K562 (cell line): Measurements from ENCODE around the gene CTSZ. TPM values are rescaled to one million over a fixed set of nuclear protein-coding genes. Genes with fewer than 3 reads are reported as not detected.

Experiments
- ATAC-seq: fragments of 200-7000 bp; cut with Tn5 transposase; 3 replicates; pipeline ENCODE4 v1.9.1; 2020; ENCODE audit warnings: moderate library complexity
- BruUV-seq: library from RNA; stranded (reverse); fragments of 400-500 nt; replicated peaks from 2 replicates; lab custom pipeline; 2021; lab: Mats Ljungman, UMichigan
- CTCF ChIA-PET: fragments of 300-600 bp; formaldehyde crosslinking; extraction: SDS; loops from one replicate; lab custom pipeline; 2021; ENCODE audit warnings: low intra/inter-chr PET ratio; lab: Yijun Ruan, JAX
- POLR2A ChIA-PET: fragments of 300-600, 350-650 bp; sonication (Branson Sonifier 250); formaldehyde crosslinking; extraction: SDS; loops from one replicate; lab custom pipeline; 2021; ENCODE audit warnings: antibody characterized with exemption, inconsistent platforms; lab: Yijun Ruan, JAX
- DNase-seq, 4 experiments: peaks; one replicate each; pipeline versions ENCODE4 v3.0.0 to v3.0.0-alpha.2; 2011 to 2018; ENCODE audit warnings: low spot score in 3 of 4, mixed read lengths in 3 of 4; ENCODE audit errors: extremely low read depth in 1 of 4
- FAIRE-seq: peaks from 2 replicates; lab custom pipeline; 2011; peaks lifted over from hg19 to GRCh38; lab: Jason Lieb, UNC
- H2AFZ ChIP-seq: 2 replicates; pipeline ENCODE4 v1.6.0; 2011; ENCODE audit warnings: low read depth, low read length, control low read depth, inconsistent platforms
- H3K27ac ChIP-seq: fragments of 200-600 bp; 3 replicates; pipeline ENCODE4 v1.8.0; 2011; ENCODE audit warnings: low read depth, mild to moderate bottlenecking, control low read depth, inconsistent platforms, low read length, moderate library complexity, mixed read lengths; ENCODE audit errors: extremely low read depth
- H3K27me3 ChIP-seq, 2 experiments: fragments of 300-600 bp in 1 of 2; 2 replicates in 1 of 2; 3 replicates in 1 of 2; pipeline versions ENCODE4 v1.6.0 to v1.8.0; 2011; ENCODE audit warnings: inconsistent platforms in 2 of 2, low read length in 2 of 2, mild to moderate bottlenecking in 1 of 2, mixed read lengths in 1 of 2, moderate library complexity in 1 of 2; ENCODE audit not compliant: control insufficient read depth in 2 of 2, insufficient read depth in 2 of 2
- H3K36me3 ChIP-seq: fragments of 300-600 bp; 3 replicates; pipeline ENCODE4 v1.8.0; 2011; ENCODE audit warnings: mild to moderate bottlenecking, low read length, inconsistent platforms; ENCODE audit not compliant: control insufficient read depth, insufficient read depth
- H3K4me1 ChIP-seq, 2 experiments: fragments of 200-600 bp in 1 of 2; replicated peaks in 1 of 2; 2 replicates in 1 of 2; 3 replicates in 1 of 2; pipeline versions ENCODE4 v1.5.1 to v1.8.0; 2011; ENCODE audit warnings: inconsistent platforms in 2 of 2, low read length in 2 of 2, mild to moderate bottlenecking in 1 of 2, mixed read lengths in 1 of 2, moderate library complexity in 1 of 2; ENCODE audit not compliant: control insufficient read depth in 2 of 2, insufficient read depth in 2 of 2
- H3K4me2 ChIP-seq: 2 replicates; pipeline ENCODE4 v1.6.1; 2011; ENCODE audit warnings: low read length, control low read depth, inconsistent platforms, mixed read lengths; ENCODE audit not compliant: insufficient read depth
- H3K4me3 ChIP-seq: fragments of 200-600 bp; sonication (generic), shearing (Covaris generic); 2 replicates; pipeline ENCODE4 v1.5.1; 2016; ENCODE audit warnings: control low read depth, inconsistent platforms
- H3K79me2 ChIP-seq: fragments of 200-600 bp; 3 replicates; pipeline ENCODE4 v1.8.0; 2011; ENCODE audit warnings: low read length, inconsistent platforms; ENCODE audit not compliant: control insufficient read depth, insufficient read depth
- H3K9ac ChIP-seq, 2 experiments: 2 replicates each; pipeline versions ENCODE4 v1.6.0 to v1.6.1; 2011; ENCODE audit warnings: low read depth in 2 of 2, low read length in 2 of 2, control low read depth in 1 of 2, inconsistent platforms in 1 of 2, mild to moderate bottlenecking in 1 of 2, mixed read lengths in 1 of 2; ENCODE audit not compliant: insufficient read depth in 1 of 2
- H3K9me1 ChIP-seq: one replicate; pipeline ENCODE4 v1.6.0; 2011; ENCODE audit warnings: inconsistent platforms, mild to moderate bottlenecking, low read length, moderate library complexity; ENCODE audit not compliant: control insufficient read depth, insufficient read depth
- H3K9me3 ChIP-seq: replicated peaks from 2 replicates; pipeline ENCODE4 v1.5.1; 2011; ENCODE audit warnings: low read depth, low read length, inconsistent platforms; ENCODE audit not compliant: control insufficient read depth, insufficient read depth
- H4K20me1 ChIP-seq: replicated peaks from 2 replicates; pipeline ENCODE4 v1.6.1; 2011; ENCODE audit warnings: low read length, inconsistent platforms, mixed read lengths; ENCODE audit not compliant: control insufficient read depth, insufficient read depth
- ARID2 ChIP-seq: fragments of 450-650 bp; IDR thresholded peaks from 2 replicates; pipeline ENCODE4 v1.6.1; 2017; ENCODE audit warnings: antibody characterized with exemption, mild to moderate bottlenecking
- ETV1 ChIP-seq: fragments of 450-650 bp; conservative IDR thresholded peaks from 2 replicates; pipeline ENCODE4 v1.6.1; 2016; ENCODE audit warnings: missing genetic modification characterization, control low read depth, low read depth, missing compliant biosample characterization
- FIP1L1 ChIP-seq: fragments of 200-400 bp; formaldehyde crosslinking; IDR thresholded peaks from 2 replicates; pipeline ENCODE4 v1.6.1; 2018; ENCODE audit warnings: mild to moderate bottlenecking, low read depth, low read length; ENCODE audit not compliant: poor library complexity, severe bottlenecking
- FOXJ2 ChIP-seq: fragments of 200-800 bp; sonication (Bioruptor generic); IDR thresholded peaks from 2 replicates; pipeline ENCODE4 v1.6.1; 2016; ENCODE audit warnings: missing genetic modification characterization, missing compliant biosample characterization
- GABPA ChIP-seq: fragments of 200-800 bp; sonication (Bioruptor generic); conservative IDR thresholded peaks from 2 replicates; pipeline ENCODE4 v1.6.1; 2016; ENCODE audit warnings: low read depth, missing genetic modification characterization, missing compliant biosample characterization
- GATA2 ChIP-seq: sonication (generic); formaldehyde crosslinking; IDR thresholded peaks from 2 replicates; pipeline ENCODE4 v1.4.0; 2020; ENCODE audit warnings: mild to moderate bottlenecking, missing genetic modification reagents
- HMGN3 ChIP-seq: IDR thresholded peaks from 2 replicates; pipeline ENCODE4 v1.6.1; 2011; ENCODE audit warnings: borderline replicate concordance, low read depth, mild to moderate bottlenecking, mixed read lengths, low read length; ENCODE audit not compliant: insufficient read length; ENCODE audit errors: extremely low read depth
- HNRNPUL1 ChIP-seq: fragments of 200-400 bp; formaldehyde crosslinking; IDR thresholded peaks from 2 replicates; pipeline ENCODE4 v1.6.1; 2017; ENCODE audit warnings: low read length
- KLF6 ChIP-seq: fragments of 250-450 bp; sonication (Bioruptor Pico); IDR thresholded peaks from 2 replicates; pipeline ENCODE4 v1.4.0; 2020; ENCODE audit warnings: mild to moderate bottlenecking, moderate library complexity, borderline replicate concordance
- PHF21A ChIP-seq: fragments of 450-650 bp; IDR thresholded peaks from 2 replicates; pipeline ENCODE4 v1.6.1; 2017; ENCODE audit warnings: low read depth, borderline replicate concordance
- PML ChIP-seq: IDR thresholded peaks from 2 replicates; pipeline ENCODE4 v1.6.1; 2012; ENCODE audit warnings: low read length, inconsistent platforms
- POLR3A ChIP-seq: IDR thresholded peaks from 2 replicates; pipeline ENCODE4 v1.6.1; 2011; ENCODE audit warnings: borderline replicate concordance, mild to moderate bottlenecking, moderate library complexity; ENCODE audit not compliant: insufficient read length, insufficient read depth; ENCODE audit errors: extremely low read depth
- SNIP1 ChIP-seq: fragments of 450-650 bp; IDR thresholded peaks from 2 replicates; pipeline ENCODE4 v1.7.1; 2017; ENCODE audit warnings: low read depth, mild to moderate bottlenecking
- XRCC3 ChIP-seq: fragments of 450-650 bp; IDR thresholded peaks from 2 replicates; pipeline ENCODE4 v1.6.1; 2017; ENCODE audit warnings: mild to moderate bottlenecking, moderate library complexity
- ZEB2 ChIP-seq: fragments of 450-650 bp; IDR thresholded peaks from 2 replicates; pipeline ENCODE4 v1.6.1; 2016
- ZFP1 ChIP-seq: fragments of 450-650 bp; formaldehyde crosslinking; IDR thresholded peaks from 2 replicates; pipeline ENCODE4 v1.4.0; 2020; ENCODE audit warnings: mild to moderate bottlenecking, mixed read lengths
- ZNF197 ChIP-seq: fragments of 200-800 bp; sonication (Bioruptor generic); IDR thresholded peaks from 2 replicates; pipeline ENCODE4 v1.6.1; 2016; ENCODE audit warnings: low read depth, missing genetic modification characterization, missing compliant biosample characterization
- ZNF778 ChIP-seq: fragments of 450-650 bp; formaldehyde crosslinking; IDR thresholded peaks from 2 replicates; pipeline ENCODE4 v1.4.0; 2020; ENCODE audit warnings: mild to moderate bottlenecking, moderate library complexity
- WGBS: fragments of 100-300 bp; shearing (Covaris generic); methylation state at CpG from one replicate; pipeline ENCODE4 v1.1.6; 2016; ENCODE audit warnings: low coverage, mixed read lengths; ENCODE audit not compliant: insufficient coverage; ENCODE audit errors: missing lambda C conversion rate; 5-methylcytosine and 5-hydroxymethylcytosine counted together
- in situ Hi-C: fragments of 300-500 bp; cut with MboI; formaldehyde crosslinking; loops from 4 replicates; pipeline ENCODE4 v1.15.0; 2018; ENCODE audit warnings: inconsistent platforms, mixed read lengths
- intact Hi-C: fragments of 100-400 bp; cut with micrococcal nuclease; formaldehyde crosslinking; loops from 2 replicates; pipeline ENCODE4 v1.14.2; 2022
- polyA plus RNA-seq, 8 experiments: library from polyadenylated mRNA; depleted of rRNA in 4 of 8; stranded (reverse) in 5 of 8; unstranded in 3 of 8; fragments of >200 nt; fragmentation: Nextera tagmentation in 2 of 8; fragmentation: Illumina TruSeq in 1 of 8; extraction: Ambion mirVana in 2 of 8; extraction: Trizol in 1 of 8; gene quantifications; 2 replicates each; pipeline versions ENCODE4 v1.2.1 to v1.2.3, GENCODE V29; 2011 to 2014; ENCODE audit warnings: inconsistent platforms in 1 of 8, missing spikeins in 1 of 8
- total RNA-seq, 7 experiments: library from RNA; depleted of rRNA in 6 of 7; stranded (reverse); fragments of >200 nt in 6 of 7; fragmentation: Illumina TruSeq in 2 of 7; extraction: Trizol in 2 of 7; gene quantifications; 2 replicates each; pipeline versions ENCODE4 v1.2.1 to v1.2.3, GENCODE V29; 2011 to 2021; ENCODE audit warnings: low replicate concordance in 1 of 7
- TF ChIP-seq, protein P1 (sequence below): sonication (generic); formaldehyde crosslinking; IDR thresholded peaks from 2 replicates; pipeline ENCODE4 v1.8.0; 2022; ENCODE audit warnings: mild to moderate bottlenecking, missing genetic modification reagents
- TF ChIP-seq, protein P2 (sequence below): fragments of 250-450 bp; sonication (Bioruptor Pico); IDR thresholded peaks from 2 replicates; pipeline ENCODE4 v1.8.0; 2022; ENCODE audit warnings: inconsistent platforms, mild to moderate bottlenecking, moderate library complexity, borderline replicate concordance

Gene CTSZ
- total and polyA plus RNA-seq, 9 of the 15 experiments (the other 6 are each of a cell fraction or from before 2014, with no cell fraction given), result 1.6 to 143 (median 82.8) TPM

DNA sequence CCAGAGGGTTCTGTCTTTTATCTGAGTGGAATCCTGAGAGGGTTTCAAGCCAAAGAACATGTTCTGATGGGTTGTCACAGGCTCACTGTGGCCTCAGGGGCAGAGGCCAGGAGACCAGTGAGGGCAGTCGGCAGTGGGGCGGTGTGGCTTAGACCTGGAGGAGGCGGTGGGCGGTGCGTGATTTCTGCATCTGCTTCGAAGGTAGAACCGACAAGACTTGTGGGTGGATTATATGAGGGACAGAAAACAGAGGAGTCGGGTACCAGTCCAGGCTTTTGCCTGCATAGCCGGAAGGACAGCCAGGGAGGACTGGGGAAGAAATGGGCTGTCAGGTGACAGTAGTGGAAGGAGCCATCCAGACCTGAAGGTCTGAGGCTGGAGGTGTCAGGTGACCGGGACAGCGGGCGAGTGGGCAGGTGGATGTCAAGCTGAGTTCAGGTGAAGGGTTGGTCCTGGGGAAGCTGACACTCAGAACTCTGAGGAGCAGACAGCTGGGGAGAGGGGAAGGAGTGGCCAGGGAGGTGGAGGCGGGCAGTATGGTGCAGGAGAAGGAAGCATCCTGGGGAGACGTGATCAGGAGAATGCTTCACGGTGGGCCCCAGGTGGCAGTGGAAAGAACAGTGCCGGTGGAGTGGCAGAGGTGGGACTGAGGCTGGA is 3.1 kb downstream of the CTSZ start:
- TF ChIP-seq ZNF197 (CRISPR knock-in tag), result no peak
- TF ChIP-seq GABPA (tag), result no peak
- TF ChIP-seq XRCC3, result no peak
- TF ChIP-seq, protein P1, sequence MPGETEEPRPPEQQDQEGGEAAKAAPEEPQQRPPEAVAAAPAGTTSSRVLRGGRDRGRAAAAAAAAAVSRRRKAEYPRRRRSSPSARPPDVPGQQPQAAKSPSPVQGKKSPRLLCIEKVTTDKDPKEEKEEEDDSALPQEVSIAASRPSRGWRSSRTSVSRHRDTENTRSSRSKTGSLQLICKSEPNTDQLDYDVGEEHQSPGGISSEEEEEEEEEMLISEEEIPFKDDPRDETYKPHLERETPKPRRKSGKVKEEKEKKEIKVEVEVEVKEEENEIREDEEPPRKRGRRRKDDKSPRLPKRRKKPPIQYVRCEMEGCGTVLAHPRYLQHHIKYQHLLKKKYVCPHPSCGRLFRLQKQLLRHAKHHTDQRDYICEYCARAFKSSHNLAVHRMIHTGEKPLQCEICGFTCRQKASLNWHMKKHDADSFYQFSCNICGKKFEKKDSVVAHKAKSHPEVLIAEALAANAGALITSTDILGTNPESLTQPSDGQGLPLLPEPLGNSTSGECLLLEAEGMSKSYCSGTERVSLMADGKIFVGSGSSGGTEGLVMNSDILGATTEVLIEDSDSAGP (CRISPR knock-in tag), result no peak
- TF ChIP-seq HMGN3, result no peak
- TF ChIP-seq KLF6 (CRISPR knock-in tag), result no peak
- TF ChIP-seq ETV1 (tag), result no peak
- TF ChIP-seq ARID2, result no peak
- TF ChIP-seq ZNF778 (CRISPR knock-in tag), result no peak
- no peak for TF ChIP-seq ZFP1
- no peak for TF ChIP-seq PML
- no peak for TF ChIP-seq FIP1L1
- no peak for TF ChIP-seq SNIP1
- no peak for TF ChIP-seq FOXJ2 (tag)
- no peak for TF ChIP-seq PHF21A
- TF ChIP-seq HNRNPUL1, result no peak
- TF ChIP-seq POLR3A, result no peak
- no peak for TF ChIP-seq ZEB2
- TF ChIP-seq, protein P2, sequence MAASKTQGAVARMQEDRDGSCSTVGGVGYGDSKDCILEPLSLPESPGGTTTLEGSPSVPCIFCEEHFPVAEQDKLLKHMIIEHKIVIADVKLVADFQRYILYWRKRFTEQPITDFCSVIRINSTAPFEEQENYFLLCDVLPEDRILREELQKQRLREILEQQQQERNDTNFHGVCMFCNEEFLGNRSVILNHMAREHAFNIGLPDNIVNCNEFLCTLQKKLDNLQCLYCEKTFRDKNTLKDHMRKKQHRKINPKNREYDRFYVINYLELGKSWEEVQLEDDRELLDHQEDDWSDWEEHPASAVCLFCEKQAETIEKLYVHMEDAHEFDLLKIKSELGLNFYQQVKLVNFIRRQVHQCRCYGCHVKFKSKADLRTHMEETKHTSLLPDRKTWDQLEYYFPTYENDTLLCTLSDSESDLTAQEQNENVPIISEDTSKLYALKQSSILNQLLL (CRISPR knock-in tag), result no peak
- no peak for TF ChIP-seq GATA2 (CRISPR knock-in tag)
- Histone ChIP-seq H3K27me3 (no peaks in the 10 kb centered on the region), H3K36me3 (peaks cover 58% of the 10 kb centered on the region; the same call in 2 of the 3 replicates), H2AFZ (no peak overlapping the region), H4K20me1 (peaks cover 2% of the 10 kb centered on the region), H3K4me3 (no peak overlapping the region), H3K4me1 (peaks cover 29 to 75% of the 10 kb centered on the region in 2 experiments), H3K4me2 (no peak overlapping the region), H3K9me1 (peaks cover 6% of the 10 kb centered on the region), H3K9ac (peak overlapping the region in 1 of 2 experiments; percentile 74; a peak in 2 of 4 replicates), H3K9me3 (no peaks in the 10 kb centered on the region), H3K79me2 (peaks cover 41% of the 10 kb centered on the region), H3K27ac (no peak overlapping the region; the same call in 2 of the 3 replicates)
- ChIA-PET POLR2A (interaction anchor here (1.1 kb wide), 1 partner anchor 15 kb away, joined by 3 read pairs; no protein-coding TSS in a partner anchor), CTCF (no interaction called here)
- in situ Hi-C loops, result no loop called here
- FAIRE-seq, result no peak
- ATAC-seq, result no peak
- WGBS, result 88% methylated on average over 10 of the region's 16 CpGs
- intact Hi-C loops, result no loop called here
- DNase-seq, result no peak
- no TSS peak for BruUV-seq
